ENCODE measurements around the gene TSPAN16.

The TSPAN16 gene

GRCh38 chr19:11281356-11282049, 14.5 kb upstream of the TSPAN16 start:
- no peak for DNase-seq (ENCODE audit: extremely low read depth, low read depth)
- no peak for TF ChIP-seq CTCF (IDR thresholded peaks at IDR 0.05; ENCODE audit: low read depth, low read length)

- TF ChIP-seq CTCF (IDR thresholded peaks at IDR 0.05; ENCODE audit: low read depth, low read length) = no peak
- DNase-seq (ENCODE audit: extremely low read depth, low read depth) = no peak
Measured at GRCh38 chr19:11284515-11284914, 11.4 kb upstream of the TSPAN16 start.

GRCh38 chr19:11286312-11286974, 9.5 kb upstream of the TSPAN16 start:
- peak; percentile 11 for DNase-seq (ENCODE audit: extremely low read depth, low read depth)
- peak; percentile 17 for TF ChIP-seq CTCF (IDR thresholded peaks at IDR 0.05; ENCODE audit: low read depth, low read length)

- TF ChIP-seq CTCF (IDR thresholded peaks at IDR 0.05; ENCODE audit: low read depth, low read length) = peak; percentile 58
- no peak for DNase-seq (ENCODE audit: extremely low read depth, low read depth)
Measured at GRCh38 chr19:11288349-11288748, 7.6 kb upstream of the TSPAN16 start.

- no peak for DNase-seq (ENCODE audit: extremely low read depth, low read depth)
- TF ChIP-seq CTCF (IDR thresholded peaks at IDR 0.05; ENCODE audit: low read depth, low read length) = no peak
Measured at GRCh38 chr19:11290256-11290655, 5.7 kb upstream of the TSPAN16 start.

GRCh38 chr19:11291415-11291814, 4.5 kb upstream of the TSPAN16 start:
- TF ChIP-seq CTCF (IDR thresholded peaks at IDR 0.05; ENCODE audit: low read depth, low read length) = no peak
- no peak for DNase-seq (ENCODE audit: extremely low read depth, low read depth)

GRCh38 chr19:11291991-11292390, 4.0 kb upstream of the TSPAN16 start:
- TF ChIP-seq CTCF (IDR thresholded peaks at IDR 0.05; ENCODE audit: low read depth, low read length) = no peak
- no peak for DNase-seq (ENCODE audit: extremely low read depth, low read depth)

Data from AG09319 (cell line).